ENCODE results near the gene NRDE2.
"Not testable (repeated sequence)": the region's sequence is repeated elsewhere in the genome, so short reads cannot be mapped to it uniquely, and the experiment has no call there.

Gene NRDE2

GRCh38 chr14:90344331-90345238 lies 12.8 kb upstream of the NRDE2 start:
- no peak for DNase-seq (ENCODE audit: low read depth)

- no peak for DNase-seq (ENCODE audit: low read depth)
These were observed 10.6 kb upstream of the NRDE2 start for GRCh38 chr14:90342327-90342726.

- no peak for DNase-seq (ENCODE audit: low read depth)
These were observed 10.0 kb upstream of the NRDE2 start for GRCh38 chr14:90341784-90342183.

DNA sequence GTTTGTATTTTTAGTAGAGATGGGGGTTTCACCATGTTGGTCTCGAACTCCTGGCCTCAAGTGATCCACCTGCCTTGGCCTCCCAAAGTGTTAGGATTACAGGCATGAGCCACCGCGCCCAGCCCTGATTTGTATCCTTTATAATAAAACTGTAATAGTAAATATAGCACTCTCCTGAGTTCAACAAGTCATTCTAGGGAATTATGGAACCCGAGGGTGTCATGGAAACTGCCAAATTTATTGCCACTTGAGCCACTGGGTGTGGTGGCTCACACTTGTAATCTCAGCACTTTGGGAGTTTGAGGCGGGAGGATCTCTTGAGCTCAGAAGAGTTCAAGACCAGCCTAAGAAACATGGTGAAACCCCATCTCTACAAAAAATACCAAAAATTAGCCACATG lies 9.5 kb upstream of the NRDE2 start:
- DNase-seq (ENCODE audit: low read depth) = not testable (repeated sequence)

DNA sequence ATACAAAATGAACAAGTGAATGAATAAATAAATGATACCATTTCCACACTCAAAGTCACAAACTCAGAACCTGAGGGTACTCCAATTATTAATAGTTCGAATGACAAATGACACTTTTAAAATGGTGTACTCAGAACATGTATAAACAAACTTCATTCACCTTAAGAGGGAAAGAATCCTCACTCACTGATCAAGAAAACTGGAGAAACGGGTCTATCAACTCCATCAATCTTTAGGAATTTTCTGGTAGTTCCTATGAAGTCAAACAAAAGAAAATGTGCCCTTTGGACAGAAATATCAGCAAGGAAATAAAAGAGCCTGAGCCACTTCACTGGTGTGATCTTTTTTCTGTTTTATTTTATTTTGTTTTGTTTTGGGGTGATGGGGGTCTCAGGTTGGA lies 5.2 kb upstream of the NRDE2 start:
- DNase-seq (ENCODE audit: low read depth) = no peak

GRCh38 chr14:90336401-90336800 lies 4.7 kb upstream of the NRDE2 start:
- no peak for DNase-seq (ENCODE audit: low read depth)

DNA sequence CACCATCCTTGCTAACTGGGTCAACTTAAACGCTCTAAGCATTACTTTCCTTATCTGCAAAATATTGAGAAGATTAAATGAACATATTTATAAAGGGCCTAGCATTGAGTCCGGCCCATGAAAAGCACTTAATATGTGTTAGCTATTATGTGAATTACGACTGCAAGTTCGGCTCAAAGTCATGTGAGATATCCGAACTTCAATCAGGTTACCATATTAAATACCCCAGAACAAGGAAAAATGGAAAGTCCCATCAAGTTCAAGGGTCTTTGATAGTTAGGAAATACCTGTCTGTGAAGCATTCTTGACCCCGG lies 487 bp upstream of the NRDE2 start:
- DNase-seq (ENCODE audit: low read depth) = no peak

- no peak for DNase-seq (ENCODE audit: low read depth)
These were observed 1.2 kb downstream of the NRDE2 start for GRCh38 chr14:90330203-90331196.

GRCh38 chr14:90321891-90322290 lies 9.8 kb downstream of the NRDE2 start:
- no peak for DNase-seq (ENCODE audit: low read depth)

DNA sequence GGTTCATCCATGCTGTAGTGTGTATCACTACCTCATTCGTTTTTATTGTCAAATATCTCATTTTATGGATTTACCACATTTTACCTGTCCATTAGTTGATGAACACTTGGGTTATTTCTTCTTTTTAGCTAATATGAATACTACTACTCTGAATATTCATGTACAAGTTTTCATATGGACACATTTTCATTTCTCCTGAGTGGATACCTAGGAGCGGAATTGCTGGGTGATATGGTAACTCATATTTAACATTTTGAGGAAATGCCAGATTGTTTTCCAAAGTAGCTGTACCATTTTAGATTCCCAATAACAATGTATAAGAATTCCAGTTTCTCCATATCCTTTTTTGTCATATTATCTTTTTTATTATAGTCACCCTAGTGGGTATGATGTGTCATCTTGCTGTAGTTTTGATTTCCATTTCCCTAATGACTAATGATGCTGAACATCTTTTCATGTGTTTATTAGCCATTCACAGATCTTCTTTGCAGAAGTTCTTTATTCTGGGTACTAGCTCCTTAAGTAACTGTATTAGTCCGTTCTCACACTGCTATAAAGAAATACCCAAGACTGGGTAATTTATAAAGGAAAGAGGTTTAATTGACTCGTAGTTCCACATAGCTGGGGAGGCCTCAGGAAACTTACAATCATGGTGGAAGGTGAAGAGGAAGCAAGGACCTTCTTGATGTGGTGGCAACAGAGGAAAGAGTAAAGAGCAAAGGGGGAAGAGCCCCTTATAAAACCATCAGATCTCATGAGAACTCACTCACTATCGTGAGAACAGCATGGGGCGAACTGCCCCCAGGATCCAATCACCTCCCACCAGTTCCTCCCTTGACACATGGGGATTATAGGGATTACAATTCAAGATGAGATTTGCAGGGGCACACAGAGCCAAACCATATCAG lies 11.9 kb downstream of the NRDE2 start:
- no peak for DNase-seq (ENCODE audit: low read depth)

GRCh38 chr14:90319173-90319572 lies 12.6 kb downstream of the NRDE2 start:
- DNase-seq (ENCODE audit: low read depth) = no peak

DNA sequence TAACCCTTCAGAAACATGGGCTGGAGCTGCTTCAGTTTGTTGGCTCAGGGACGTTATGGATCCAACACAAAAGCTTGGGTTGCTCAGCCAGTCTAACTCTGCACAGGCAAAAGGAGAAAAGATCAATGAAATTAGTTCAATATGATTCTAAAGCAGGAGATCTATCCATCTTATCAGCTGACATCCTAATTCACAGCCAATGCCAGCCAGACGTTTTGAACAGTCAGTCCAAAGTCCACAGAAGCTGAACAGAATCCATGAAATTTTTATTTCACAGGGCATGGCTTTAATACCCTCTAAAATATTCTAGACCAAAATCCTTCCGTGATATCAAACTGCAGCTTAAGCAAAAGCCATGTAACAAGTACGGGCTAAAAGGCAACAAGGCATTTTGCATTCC lies 13.7 kb downstream of the NRDE2 start:
- no peak for DNase-seq (ENCODE audit: low read depth)

DNA sequence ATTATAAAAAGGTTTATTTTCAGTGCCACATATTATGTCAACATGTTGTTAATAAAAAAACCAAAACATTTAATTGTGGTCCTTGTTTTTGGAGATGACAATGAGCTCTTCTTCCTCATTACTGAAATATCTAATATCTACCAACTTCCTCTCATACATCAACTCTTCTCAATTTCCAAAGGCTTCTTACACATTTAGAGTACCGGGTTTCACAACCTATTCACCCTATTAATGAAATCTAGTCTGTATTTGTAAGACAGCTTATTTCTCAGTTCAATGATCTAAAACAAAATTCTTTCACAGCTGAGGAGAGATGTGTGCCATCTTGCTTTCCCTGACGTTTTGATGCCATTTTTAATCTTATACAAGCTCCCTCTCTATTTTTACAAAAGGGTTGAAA lies 14.5 kb downstream of the NRDE2 start:
- no peak for DNase-seq (ENCODE audit: low read depth)

GRCh38 chr14:90308561-90308960 lies 23.2 kb downstream of the NRDE2 start:
- DNase-seq (ENCODE audit: low read depth) = no peak

DNA sequence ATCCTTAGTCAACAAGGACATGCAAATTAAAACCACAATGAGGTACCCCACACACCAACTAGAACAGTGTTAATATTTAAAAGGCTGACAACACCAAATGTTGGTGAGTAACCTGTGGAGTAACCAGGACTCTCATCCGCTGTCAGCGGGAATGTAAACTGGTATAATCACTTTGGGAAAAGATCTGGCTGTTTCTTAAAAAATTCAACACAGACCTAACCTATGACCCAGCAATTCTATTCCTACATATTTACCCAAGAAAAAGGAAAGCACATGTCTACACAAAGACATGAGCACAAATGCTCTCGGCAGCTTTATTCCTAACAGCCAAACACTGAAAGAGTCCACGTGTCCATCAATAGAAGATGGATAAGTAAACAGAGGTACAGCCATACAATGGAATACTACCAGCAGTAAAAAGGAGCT lies 26.6 kb downstream of the NRDE2 start:
- DNase-seq (ENCODE audit: low read depth) = no peak

- DNase-seq (ENCODE audit: low read depth) = no peak
These were observed 27.2 kb downstream of the NRDE2 start for GRCh38 chr14:90304502-90304901.

GRCh38 chr14:90303473-90303872 lies 28.3 kb downstream of the NRDE2 start:
- DNase-seq (ENCODE audit: low read depth) = no peak

- DNase-seq (ENCODE audit: low read depth) = no peak
These were observed 29.0 kb downstream of the NRDE2 start for GRCh38 chr14:90302529-90303303.

DNA sequence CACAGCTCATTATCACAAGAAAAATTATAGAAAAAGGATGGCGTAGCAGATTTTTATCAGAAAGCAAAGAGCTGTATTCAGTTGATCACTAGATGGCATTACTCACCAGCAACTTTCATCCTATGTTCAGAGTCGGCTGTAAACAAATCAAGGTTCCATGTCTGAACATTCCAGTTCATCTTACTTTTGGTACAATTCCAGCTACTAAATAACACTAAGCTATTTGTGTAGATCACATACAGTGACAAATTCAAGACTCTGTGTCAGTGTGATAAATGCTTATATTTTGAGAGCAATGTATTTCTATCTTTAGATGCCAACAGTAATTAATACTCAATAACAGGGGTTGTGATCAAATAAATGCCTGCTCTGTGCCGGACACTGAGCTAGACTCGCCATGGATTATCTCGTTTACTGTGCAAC lies 30.1 kb downstream of the NRDE2 start:
- no peak for DNase-seq (ENCODE audit: low read depth)

DNA sequence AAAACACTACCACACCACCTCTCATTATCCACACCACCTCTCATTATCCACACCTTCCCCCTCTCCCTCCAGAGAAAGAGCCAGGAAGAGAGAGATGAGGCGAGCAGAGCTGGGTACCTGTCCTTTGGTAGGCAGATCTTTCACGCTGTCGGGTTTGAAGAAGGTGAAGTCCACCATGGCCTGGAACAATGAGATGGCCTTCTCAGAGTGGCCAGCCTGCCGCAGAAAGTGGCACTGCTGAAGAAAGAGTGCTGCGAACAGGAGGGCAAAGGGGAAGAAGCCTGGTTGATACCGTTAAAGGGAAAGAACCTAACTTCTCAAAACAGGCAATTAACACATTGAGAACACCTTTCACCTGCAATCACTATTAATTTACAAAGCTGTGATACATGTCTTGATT lies 30.6 kb downstream of the NRDE2 start:
- no peak for DNase-seq (ENCODE audit: low read depth)

DNA sequence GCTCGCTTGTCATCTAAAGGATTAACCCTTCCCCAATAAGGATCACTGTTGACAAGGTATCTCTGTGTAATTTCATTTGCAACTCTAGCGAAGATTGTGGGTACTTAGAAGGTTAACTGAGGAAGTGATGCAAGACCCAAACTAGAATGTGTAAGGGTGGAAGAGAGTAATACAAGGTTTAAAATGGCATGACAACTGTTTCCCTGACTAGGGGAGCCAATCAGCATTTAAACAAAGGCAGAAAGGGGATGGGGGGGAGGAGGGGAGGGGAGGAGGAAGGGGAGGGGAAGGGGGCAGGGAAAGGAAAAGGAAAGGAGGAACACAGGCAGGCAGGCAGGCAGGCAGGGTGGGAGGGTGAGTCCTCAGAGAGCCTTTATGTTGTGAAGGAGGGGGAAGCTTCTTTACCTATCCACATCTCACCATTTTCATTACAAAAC lies 31.1 kb downstream of the NRDE2 start:
- DNase-seq (ENCODE audit: low read depth) = no peak
